NCI-H446 treated with DMSO at 0.1 percent for 48 hours (cell line): Measurements from ENCODE around the gene NCAN.
A peak's percentile ranks its signal among the peaks of the same experiment; 100 is the strongest.
"Not testable (repeated sequence)": the region's sequence is repeated elsewhere in the genome, so short reads cannot be mapped to it uniquely, and the experiment has no call there.

Source experiments
- DNase-seq: peaks from one replicate; lab custom pipeline; 2025; lab: John Stamatoyannopoulos, UW

Gene NCAN

GRCh38 chr19:19211499-19212420 lies at the start of gene NCAN:
Gene NCAN (plus strand): TSS chr19:19211958. CDS start chr19:19216954, 4,996 bp downstream.
- DNase-seq = no peak

GRCh38 chr19:19162495-19162894 lies 49.3 kb upstream of the NCAN start:
- DNase-seq = no peak

- no peak for DNase-seq
These were observed 46.4 kb upstream of the NCAN start for GRCh38 chr19:19165396-19165795.

DNA sequence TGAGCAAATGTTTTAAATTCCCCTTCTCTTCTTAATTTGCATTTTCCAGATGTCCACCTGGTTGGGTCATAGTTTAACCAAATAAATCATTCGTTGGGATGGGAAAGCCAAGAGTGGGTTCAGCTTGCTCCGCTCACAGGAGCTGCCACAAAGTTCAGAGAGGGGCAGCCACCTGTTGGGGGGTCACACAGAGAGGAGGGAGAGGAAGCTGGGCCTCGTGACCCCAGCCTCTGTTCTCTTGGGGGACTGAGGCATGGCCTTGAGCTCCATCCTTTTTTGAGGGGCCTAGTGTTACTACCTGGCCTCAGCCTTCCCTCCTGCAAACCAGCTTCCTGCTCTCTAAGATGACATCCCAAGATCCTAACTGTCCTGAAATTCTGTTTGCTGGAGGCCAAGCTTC lies 44.1 kb upstream of the NCAN start:
- DNase-seq = no peak

- no peak for DNase-seq
These were observed 42.3 kb upstream of the NCAN start for GRCh38 chr19:19169236-19170052.

DNA sequence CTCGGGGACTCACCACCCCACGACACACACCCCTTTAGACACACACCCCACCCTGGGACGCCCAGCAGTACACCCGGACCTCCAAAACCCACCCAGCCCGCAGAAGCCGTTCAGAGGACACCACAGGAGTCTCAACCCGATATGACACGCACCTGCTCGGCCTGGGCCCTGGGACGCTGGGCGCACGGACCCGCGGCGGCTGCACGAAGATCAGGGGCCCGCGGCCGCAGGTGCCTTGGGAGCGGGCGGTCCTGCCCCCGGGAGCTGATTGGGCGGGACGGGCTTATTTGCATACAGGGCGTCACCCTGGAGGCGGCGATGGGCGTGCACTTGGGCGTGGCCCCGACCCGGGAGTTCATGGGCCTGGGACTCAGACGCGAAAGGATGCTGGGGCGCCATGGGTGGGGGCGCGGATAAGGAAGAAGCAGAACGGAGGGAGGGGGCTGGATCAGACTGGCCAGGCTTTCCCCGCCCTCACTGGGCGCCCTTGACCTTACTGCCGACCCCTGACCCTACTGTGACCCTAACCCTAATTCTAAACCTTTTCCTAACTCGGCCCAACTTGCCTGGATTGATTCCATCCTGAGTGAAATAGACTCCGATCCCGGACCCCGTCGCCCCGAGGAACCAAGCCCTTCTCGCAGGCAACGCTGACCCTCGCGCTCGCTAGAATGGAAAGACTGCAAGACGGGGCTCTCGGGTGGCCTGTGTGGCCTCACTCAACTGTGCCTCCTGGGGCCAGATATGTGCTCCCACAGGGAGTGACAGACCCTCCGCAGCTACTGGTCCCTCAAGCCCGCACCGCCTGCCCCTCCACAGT lies 41.5 kb upstream of the NCAN start, which contains the start of gene MEF2B:
MEF2B (minus strand) TSS at position 211 of the 820 bp plus-strand sequence. CDS start 19,528 bp downstream, outside the sequence.
- peak; percentile 18 for DNase-seq

- no peak for DNase-seq
These were observed 40.7 kb upstream of the NCAN start for GRCh38 chr19:19170873-19171672.

GRCh38 chr19:19171821-19172532 lies 39.8 kb upstream of the NCAN start:
- no peak for DNase-seq

DNA sequence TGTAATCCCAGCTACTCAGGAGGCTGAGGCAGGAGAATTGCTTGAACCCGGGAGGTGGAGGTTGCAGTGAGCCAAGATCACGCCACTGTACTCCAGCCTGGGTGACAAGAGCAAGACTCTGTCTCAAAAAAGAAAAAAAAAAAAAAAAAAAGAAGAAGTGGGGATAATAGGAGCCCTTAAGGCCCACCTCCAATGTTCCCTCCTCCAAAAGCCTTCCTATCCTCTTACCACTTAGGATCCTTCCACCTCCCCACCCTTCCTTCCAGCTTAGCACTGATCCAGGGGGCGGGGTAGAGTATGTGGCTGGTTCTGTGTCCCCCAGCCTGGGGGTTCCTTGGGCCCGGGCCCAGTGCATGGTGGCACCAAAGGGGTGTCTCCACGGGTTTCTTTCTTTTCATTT lies 38.5 kb upstream of the NCAN start:
- DNase-seq = not testable (repeated sequence)

DNA sequence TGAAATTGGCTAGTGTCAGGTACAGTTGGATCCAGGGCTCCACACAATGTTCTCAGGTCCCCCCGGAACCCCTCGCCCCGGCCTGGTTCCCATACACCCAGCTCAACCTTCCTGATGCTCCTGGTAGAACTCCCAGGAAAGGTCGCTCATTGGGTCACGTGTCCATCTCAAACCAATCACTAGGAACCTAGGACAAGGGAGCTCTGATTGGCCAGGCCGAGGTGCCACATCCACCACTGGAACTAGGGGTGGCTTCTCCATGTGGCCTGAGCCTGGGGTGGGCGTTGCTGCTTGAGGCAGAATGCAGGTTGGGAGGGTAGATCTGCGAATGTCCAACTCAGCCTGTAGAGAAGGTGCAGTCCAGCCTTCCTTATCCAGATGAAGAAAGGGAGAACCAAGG lies 34.8 kb upstream of the NCAN start:
- no peak for DNase-seq

GRCh38 chr19:19179548-19180441 lies 32.0 kb upstream of the NCAN start:
- DNase-seq = no peak

GRCh38 chr19:19181488-19181998 lies 30.2 kb upstream of the NCAN start:
- DNase-seq = no peak

GRCh38 chr19:19185853-19186740 lies 25.7 kb upstream of the NCAN start:
- no peak for DNase-seq

GRCh38 chr19:19186742-19187141 lies 25.0 kb upstream of the NCAN start:
- no peak for DNase-seq

DNA sequence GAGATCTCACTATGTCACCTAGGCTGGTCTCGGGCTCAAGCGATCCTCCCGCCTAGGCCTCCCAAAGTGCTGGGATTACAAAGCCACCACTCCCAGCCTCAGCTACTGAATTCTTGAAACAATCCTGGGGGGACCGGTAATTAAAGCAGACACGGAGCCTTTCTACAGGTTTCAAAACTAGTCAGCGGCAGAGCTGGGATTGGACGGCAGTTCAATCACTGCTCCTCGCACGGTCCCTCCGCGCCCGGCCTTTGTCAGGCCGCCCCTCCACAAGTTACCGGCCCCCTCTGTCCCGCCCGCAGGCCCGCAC lies 20.0 kb upstream of the NCAN start:
- DNase-seq = no peak

DNA sequence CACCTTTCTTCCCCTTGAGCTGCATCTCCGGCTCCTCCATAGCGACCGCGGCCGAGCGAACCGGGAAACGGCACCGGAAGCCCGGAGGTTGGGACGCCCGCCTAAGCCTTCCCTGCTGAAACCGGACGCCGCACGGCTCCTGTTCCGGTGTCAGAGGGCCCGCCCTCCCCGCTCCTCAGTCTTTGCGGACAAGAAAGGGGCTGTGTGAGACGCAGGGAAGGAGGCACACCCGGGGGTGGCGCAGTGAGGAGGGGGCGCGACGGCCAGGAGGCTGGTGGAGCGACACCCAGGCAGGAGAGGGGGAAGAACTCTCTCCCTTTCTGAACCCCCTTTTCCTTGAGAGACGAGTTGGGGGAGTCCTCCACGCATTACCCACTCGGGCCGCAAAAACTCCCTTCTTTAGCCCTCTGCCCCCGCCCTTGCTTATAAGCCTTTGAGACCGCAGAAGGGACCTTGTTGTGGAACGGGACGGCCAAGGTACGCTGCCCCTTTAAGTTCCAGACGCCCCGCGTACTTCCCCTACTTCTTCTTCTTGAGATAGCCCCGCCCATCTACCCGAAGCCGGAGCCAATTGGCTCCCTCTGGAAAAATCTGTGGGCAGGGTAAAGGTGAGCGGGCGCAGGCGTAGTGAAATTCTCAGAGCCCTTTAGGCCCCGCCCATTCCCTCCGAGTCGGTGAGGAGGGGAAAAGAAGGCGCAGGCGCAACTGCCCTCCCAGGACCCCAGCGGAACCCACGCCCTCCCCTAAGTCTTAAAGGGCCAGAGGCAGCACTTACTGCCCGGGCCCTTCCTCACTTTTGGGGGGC lies 19.5 kb upstream of the NCAN start, which contains the start of the genes BORCS8 and RFXANK:
BORCS8 (minus strand) TSS at position 75 of the 805 bp plus-strand sequence; CDS start at position 40, 35 bp downstream.
RFXANK (plus strand) TSS at position 181 of the 805 bp plus-strand sequence. CDS start 1,689 bp downstream, outside the sequence.
- DNase-seq = peak; percentile 99

- DNase-seq = no peak
These were observed 18.8 kb upstream of the NCAN start for GRCh38 chr19:19192910-19193423.
